Measurements from ENCODE around the gene AP1S1. TPM values are rescaled to one million over a fixed set of nuclear protein-coding genes. Genes with fewer than 3 reads are reported as not detected.
A peak's percentile ranks its signal among the peaks of the same experiment; 100 is the strongest.

AP1S1 gene
- total and polyA plus RNA-seq, 2 of the 13 experiments (the other 11 are each of a cell fraction or from before 2014, with no cell fraction given) = 57.5 to 68.1 TPM

DNA sequence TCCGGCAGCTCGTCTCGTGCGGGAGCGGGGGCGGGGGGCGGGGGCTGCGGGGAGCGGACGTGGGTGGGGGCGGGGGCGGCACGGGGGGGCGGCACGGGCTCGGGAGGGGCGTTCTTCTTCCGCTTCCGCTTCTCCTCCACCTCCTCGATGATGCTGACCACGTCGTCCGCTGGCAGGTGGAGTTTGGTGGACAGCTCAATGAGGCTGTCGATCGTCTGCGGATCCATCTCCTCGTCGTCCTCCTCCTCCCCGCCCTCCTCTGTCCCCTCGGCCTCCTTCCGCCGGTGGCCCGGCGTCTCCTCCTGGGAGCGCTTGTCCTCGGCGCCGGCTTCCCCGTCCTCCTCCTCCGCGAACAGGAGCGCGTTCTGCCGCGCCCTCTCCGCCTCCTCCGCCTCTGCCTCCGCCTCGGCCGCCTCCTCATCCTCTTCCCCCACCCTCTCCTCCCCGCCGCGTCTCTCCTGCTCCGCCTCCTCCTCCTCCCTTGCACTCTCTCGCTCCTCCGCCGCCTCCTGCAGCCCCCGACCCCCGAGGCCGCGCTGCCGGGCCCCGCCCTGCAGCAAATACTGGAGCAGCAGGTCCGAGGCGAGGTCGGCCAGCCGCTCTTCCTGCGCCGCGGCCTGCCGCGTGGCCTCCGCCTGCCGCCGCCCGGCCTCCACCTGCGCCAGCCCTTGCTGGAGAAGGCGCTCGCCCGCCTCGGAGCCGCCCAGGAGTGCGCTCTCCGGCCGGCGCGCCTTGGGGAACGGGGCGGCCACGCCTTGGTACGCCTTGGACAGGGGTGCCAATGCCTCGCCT, 9.2 kb downstream of the AP1S1 start (continued):
- TF ChIP-seq, protein P1, sequence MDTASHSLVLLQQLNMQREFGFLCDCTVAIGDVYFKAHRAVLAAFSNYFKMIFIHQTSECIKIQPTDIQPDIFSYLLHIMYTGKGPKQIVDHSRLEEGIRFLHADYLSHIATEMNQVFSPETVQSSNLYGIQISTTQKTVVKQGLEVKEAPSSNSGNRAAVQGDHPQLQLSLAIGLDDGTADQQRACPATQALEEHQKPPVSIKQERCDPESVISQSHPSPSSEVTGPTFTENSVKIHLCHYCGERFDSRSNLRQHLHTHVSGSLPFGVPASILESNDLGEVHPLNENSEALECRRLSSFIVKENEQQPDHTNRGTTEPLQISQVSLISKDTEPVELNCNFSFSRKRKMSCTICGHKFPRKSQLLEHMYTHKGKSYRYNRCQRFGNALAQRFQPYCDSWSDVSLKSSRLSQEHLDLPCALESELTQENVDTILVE (CRISPR knock-in tag; IDR thresholded peaks at IDR 0.05) = no peak
- TF ChIP-seq MYC (CRISPR knock-in tag; IDR thresholded peaks at IDR 0.05; ENCODE audit: borderline replicate concordance) (0 out of 2 replicates have a peak, but pooled peaks have one; percentile 2), GABPB1 (CRISPR knock-in tag; IDR thresholded peaks at IDR 0.05) (peak; percentile 36; the same call in 1 of the 2 replicates), STAT5B (CRISPR knock-in tag; IDR thresholded peaks at IDR 0.05) (no peak), ZNF263 (CRISPR knock-in tag; IDR thresholded peaks at IDR 0.05) (peak; percentile 65), ZNF160 (CRISPR knock-in tag; IDR thresholded peaks at IDR 0.05) (no peak), MYNN (CRISPR knock-in tag; IDR thresholded peaks at IDR 0.05; ENCODE audit: low read depth) (no peak), POLR2AphosphoS2 (IDR thresholded peaks at IDR 0.05; ENCODE audit: low read depth, low read length) (no peak), ZNF30 (CRISPR knock-in tag; IDR thresholded peaks at IDR 0.05) (no peak), TEAD2 (CRISPR knock-in tag; IDR thresholded peaks at IDR 0.05) (no peak)
- TF ChIP-seq, protein P2, sequence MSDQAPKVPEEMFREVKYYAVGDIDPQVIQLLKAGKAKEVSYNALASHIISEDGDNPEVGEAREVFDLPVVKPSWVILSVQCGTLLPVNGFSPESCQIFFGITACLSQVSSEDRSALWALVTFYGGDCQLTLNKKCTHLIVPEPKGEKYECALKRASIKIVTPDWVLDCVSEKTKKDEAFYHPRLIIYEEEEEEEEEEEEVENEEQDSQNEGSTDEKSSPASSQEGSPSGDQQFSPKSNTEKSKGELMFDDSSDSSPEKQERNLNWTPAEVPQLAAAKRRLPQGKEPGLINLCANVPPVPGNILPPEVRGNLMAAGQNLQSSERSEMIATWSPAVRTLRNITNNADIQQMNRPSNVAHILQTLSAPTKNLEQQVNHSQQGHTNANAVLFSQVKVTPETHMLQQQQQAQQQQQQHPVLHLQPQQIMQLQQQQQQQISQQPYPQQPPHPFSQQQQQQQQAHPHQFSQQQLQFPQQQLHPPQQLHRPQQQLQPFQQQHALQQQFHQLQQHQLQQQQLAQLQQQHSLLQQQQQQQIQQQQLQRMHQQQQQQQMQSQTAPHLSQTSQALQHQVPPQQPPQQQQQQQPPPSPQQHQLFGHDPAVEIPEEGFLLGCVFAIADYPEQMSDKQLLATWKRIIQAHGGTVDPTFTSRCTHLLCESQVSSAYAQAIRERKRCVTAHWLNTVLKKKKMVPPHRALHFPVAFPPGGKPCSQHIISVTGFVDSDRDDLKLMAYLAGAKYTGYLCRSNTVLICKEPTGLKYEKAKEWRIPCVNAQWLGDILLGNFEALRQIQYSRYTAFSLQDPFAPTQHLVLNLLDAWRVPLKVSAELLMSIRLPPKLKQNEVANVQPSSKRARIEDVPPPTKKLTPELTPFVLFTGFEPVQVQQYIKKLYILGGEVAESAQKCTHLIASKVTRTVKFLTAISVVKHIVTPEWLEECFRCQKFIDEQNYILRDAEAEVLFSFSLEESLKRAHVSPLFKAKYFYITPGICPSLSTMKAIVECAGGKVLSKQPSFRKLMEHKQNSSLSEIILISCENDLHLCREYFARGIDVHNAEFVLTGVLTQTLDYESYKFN (CRISPR knock-in tag; conservative IDR thresholded peaks at IDR 0.05) = no peak
- TF ChIP-seq, protein P3, sequence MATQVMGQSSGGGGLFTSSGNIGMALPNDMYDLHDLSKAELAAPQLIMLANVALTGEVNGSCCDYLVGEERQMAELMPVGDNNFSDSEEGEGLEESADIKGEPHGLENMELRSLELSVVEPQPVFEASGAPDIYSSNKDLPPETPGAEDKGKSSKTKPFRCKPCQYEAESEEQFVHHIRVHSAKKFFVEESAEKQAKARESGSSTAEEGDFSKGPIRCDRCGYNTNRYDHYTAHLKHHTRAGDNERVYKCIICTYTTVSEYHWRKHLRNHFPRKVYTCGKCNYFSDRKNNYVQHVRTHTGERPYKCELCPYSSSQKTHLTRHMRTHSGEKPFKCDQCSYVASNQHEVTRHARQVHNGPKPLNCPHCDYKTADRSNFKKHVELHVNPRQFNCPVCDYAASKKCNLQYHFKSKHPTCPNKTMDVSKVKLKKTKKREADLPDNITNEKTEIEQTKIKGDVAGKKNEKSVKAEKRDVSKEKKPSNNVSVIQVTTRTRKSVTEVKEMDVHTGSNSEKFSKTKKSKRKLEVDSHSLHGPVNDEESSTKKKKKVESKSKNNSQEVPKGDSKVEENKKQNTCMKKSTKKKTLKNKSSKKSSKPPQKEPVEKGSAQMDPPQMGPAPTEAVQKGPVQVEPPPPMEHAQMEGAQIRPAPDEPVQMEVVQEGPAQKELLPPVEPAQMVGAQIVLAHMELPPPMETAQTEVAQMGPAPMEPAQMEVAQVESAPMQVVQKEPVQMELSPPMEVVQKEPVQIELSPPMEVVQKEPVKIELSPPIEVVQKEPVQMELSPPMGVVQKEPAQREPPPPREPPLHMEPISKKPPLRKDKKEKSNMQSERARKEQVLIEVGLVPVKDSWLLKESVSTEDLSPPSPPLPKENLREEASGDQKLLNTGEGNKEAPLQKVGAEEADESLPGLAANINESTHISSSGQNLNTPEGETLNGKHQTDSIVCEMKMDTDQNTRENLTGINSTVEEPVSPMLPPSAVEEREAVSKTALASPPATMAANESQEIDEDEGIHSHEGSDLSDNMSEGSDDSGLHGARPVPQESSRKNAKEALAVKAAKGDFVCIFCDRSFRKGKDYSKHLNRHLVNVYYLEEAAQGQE (IDR thresholded peaks at IDR 0.05; ENCODE audit: borderline replicate concordance in 1 of 2, low read depth in 1 of 2, low read length in 2 of 2) = peak in 1 of 2 experiments; percentile 13; a peak in 3 of 4 replicates
- TF ChIP-seq, protein P4, sequence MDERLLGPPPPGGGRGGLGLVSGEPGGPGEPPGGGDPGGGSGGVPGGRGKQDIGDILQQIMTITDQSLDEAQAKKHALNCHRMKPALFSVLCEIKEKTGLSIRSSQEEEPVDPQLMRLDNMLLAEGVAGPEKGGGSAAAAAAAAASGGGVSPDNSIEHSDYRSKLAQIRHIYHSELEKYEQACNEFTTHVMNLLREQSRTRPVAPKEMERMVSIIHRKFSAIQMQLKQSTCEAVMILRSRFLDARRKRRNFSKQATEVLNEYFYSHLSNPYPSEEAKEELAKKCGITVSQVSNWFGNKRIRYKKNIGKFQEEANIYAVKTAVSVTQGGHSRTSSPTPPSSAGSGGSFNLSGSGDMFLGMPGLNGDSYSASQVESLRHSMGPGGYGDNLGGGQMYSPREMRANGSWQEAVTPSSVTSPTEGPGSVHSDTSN (CRISPR knock-in tag; IDR thresholded peaks at IDR 0.05) = no peak

All from HepG2 (cell line).